Stimulated activated CD8-positive, alpha-beta memory T cell treated with anti-CD3 and anti-CD28 coated beads, Interleukin-2, amount 100 ng/mL, for 1 hour (primary cell): Measurements from ENCODE around the gene PTPN13.
"Not testable (repeated sequence)": the region's sequence is repeated elsewhere in the genome, so short reads cannot be mapped to it uniquely, and the experiment has no call there.

Experiments used
- DNase-seq, 2 donors: peaks; one replicate each; pipeline ENCODE4 v3.0.0-alpha.2; 2020; ENCODE audit warnings: low read depth in 2 of 2

The PTPN13 gene

GRCh38 chr4:86644892-86645291 is 50.8 kb downstream of the PTPN13 start:
- DNase-seq = no peak

GRCh38 chr4:86652332-86652932 is 58.3 kb downstream of the PTPN13 start:
- no peak for DNase-seq

GRCh38 chr4:86653237-86653865 is 59.2 kb downstream of the PTPN13 start:
- DNase-seq = no peak

GRCh38 chr4:86656781-86657180 is 62.7 kb downstream of the PTPN13 start:
- DNase-seq = not testable (repeated sequence)

GRCh38 chr4:86657382-86657781 is 63.3 kb downstream of the PTPN13 start:
- DNase-seq = no peak

- no peak for DNase-seq
These were observed 63.8 kb downstream of the PTPN13 start for GRCh38 chr4:86657910-86658309.

GRCh38 chr4:86660401-86660800 is 66.3 kb downstream of the PTPN13 start:
- DNase-seq = no peak

- DNase-seq = no peak
These were observed 66.9 kb downstream of the PTPN13 start for GRCh38 chr4:86661006-86661405.

GRCh38 chr4:86661418-86661817 is 67.3 kb downstream of the PTPN13 start:
- no peak for DNase-seq

GRCh38 chr4:86664959-86665358 is 70.8 kb downstream of the PTPN13 start:
- DNase-seq = no peak

- no peak for DNase-seq
These were observed 76.2 kb downstream of the PTPN13 start for GRCh38 chr4:86670298-86670697.

- no peak for DNase-seq
These were observed 76.6 kb downstream of the PTPN13 start for GRCh38 chr4:86670756-86671155.

GRCh38 chr4:86675548-86675947 is 81.4 kb downstream of the PTPN13 start:
- DNase-seq = no peak

GRCh38 chr4:86678796-86679195 is 84.7 kb downstream of the PTPN13 start:
- no peak for DNase-seq

- DNase-seq = no peak
These were observed 85.3 kb downstream of the PTPN13 start for GRCh38 chr4:86679441-86679840.

- no peak for DNase-seq
These were observed 89.1 kb downstream of the PTPN13 start for GRCh38 chr4:86683167-86683566.

GRCh38 chr4:86683983-86684382 is 89.9 kb downstream of the PTPN13 start:
- no peak for DNase-seq

GRCh38 chr4:86685401-86685800 is 91.3 kb downstream of the PTPN13 start:
- no peak for DNase-seq

- DNase-seq = no peak
These were observed 92.6 kb downstream of the PTPN13 start for GRCh38 chr4:86686741-86687140.

GRCh38 chr4:86688026-86688425 is 93.9 kb downstream of the PTPN13 start:
- no peak for DNase-seq

- no peak for DNase-seq
These were observed 110.5 kb downstream of the PTPN13 start for GRCh38 chr4:86704601-86705000.

GRCh38 chr4:86706923-86707597 is 112.9 kb downstream of the PTPN13 start:
- DNase-seq = no peak

GRCh38 chr4:86717651-86718050 is 123.5 kb downstream of the PTPN13 start:
- no peak for DNase-seq
